ENCODE data around the gene RIMKLB.
A peak's percentile ranks its signal among the peaks of the same experiment; 100 is the strongest.

RIMKLB gene

DNA sequence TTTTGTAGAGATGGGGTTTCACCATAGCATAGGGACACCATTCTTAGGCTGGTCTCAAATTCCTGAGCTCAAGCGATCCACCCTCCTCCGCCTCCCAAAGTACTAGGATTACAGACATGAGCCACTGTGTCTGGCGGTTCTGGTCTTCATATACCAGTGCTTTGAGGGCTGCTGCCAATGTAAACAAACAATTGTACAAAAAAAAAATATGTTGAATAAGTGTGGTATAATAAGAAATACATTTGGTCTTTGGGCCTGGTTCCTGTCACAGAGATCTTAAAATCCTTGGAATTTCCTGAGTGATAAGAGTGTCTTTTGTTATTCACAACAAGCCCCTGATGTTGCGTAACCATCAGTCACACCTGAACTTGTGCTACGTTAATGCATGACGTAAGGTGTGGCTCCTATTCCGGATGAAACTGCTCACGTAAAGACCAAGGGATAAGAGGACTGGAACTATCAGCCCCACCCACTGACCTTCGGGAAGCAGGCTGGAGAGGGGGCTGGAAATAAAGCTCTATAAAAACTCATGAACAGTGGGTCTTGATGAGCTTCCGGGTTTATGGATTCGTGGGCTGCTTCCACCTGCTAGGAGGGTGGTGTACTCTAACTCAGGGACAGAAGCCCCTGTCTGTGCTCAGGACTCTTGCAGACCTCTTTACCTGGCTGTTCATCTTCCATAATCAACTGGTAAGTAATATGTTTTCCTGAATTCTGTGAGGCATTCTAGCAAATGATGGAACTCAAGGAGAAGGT, 16.5 kb upstream of the RIMKLB start:
- TF ChIP-seq, protein P1, sequence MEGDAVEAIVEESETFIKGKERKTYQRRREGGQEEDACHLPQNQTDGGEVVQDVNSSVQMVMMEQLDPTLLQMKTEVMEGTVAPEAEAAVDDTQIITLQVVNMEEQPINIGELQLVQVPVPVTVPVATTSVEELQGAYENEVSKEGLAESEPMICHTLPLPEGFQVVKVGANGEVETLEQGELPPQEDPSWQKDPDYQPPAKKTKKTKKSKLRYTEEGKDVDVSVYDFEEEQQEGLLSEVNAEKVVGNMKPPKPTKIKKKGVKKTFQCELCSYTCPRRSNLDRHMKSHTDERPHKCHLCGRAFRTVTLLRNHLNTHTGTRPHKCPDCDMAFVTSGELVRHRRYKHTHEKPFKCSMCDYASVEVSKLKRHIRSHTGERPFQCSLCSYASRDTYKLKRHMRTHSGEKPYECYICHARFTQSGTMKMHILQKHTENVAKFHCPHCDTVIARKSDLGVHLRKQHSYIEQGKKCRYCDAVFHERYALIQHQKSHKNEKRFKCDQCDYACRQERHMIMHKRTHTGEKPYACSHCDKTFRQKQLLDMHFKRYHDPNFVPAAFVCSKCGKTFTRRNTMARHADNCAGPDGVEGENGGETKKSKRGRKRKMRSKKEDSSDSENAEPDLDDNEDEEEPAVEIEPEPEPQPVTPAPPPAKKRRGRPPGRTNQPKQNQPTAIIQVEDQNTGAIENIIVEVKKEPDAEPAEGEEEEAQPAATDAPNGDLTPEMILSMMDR (IDR thresholded peaks at IDR 0.05; ENCODE audit: low read depth, low read length, missing control alignments) = no peak
- in situ Hi-C loops (cut with HindIII; ENCODE audit: low pct_ligation_motif_present, low sequenced_read_pairs) = no loop called here
- H3K4me3 ChIP-seq (ENCODE audit: low read depth, low read length) = no peak overlapping the region

DNA sequence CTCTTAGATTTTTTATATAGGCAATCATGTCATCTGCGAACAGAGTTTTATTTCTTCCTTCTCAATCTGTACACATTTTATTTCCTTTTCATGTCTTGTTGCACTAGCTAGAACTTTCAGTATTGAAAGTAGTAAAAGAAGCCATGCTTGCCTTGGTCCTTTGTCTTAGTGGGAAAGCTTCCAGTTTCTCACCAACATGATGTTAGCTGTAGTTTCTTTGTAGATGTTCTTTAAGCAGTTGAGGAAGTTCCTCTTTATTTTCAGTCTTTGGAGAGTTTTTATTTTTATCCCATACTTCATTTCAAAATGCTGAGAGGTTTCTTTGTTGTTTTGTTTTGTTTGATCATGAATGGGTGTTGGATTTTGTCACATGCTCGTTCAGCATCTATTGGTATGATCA, 12.7 kb upstream of the RIMKLB start:
- no peak overlapping the region for H3K4me3 ChIP-seq (ENCODE audit: low read depth, low read length)
- TF ChIP-seq, protein P1 (IDR thresholded peaks at IDR 0.05; ENCODE audit: low read depth, low read length, missing control alignments) = no peak
- in situ Hi-C loops (cut with HindIII; ENCODE audit: low pct_ligation_motif_present, low sequenced_read_pairs) = no loop called here

More for the DNA sequence above, 16.5 kb upstream of the RIMKLB start:
- Histone ChIP-seq H3K27ac (no peak overlapping the region), H3K36me3 (replicated peaks) (no peaks in the 10 kb centered on the region), H3K27me3 (replicated peaks) (no peaks in the 10 kb centered on the region)
- DNase-seq = peak; percentile 62

DNA sequence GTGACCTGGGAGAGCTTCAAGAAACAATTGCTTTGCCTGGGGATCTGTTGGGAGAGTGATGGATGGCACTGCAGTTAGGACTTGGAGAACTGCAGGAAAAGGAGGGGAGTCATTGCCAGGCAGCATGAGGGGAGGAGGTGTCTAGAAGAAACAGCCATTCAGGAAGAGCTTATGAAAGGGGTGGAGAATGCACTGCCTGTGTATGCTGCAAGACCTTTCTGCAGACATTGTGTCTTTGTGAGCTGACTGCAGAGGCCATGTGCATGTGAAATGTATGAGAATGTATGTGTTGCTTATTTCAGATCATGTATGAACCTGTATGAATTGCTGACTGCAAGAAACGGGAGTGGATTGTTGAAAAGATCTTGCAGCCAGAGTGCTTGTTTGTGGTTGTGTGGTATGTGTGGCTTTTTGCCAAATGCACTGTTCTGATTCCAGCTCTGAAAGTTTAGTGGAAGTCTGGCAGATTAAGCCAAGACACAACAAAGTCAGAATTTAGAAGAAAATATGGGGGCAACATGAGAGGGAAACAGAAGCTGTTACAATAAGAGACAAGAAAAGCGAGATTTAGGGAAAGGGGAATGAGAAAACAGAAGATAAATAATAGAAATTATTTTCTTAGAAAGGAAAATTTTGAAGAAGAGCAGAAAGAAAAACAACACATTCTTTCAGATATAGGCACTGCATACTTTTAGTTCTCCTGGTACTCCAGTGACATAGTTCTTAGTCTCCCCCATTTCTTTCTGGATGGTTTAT, 9.8 kb upstream of the RIMKLB start:
- no peaks in the 10 kb centered on the region for H3K36me3 ChIP-seq (replicated peaks)
- H3K27me3 ChIP-seq (replicated peaks) = no peaks in the 10 kb centered on the region
- TF ChIP-seq, protein P1 (IDR thresholded peaks at IDR 0.05; ENCODE audit: low read depth, low read length, missing control alignments) = no peak
- peak overlapping the region; percentile 22 for H3K4me3 ChIP-seq (ENCODE audit: low read depth, low read length)
- no peak overlapping the region for H3K27ac ChIP-seq
- in situ Hi-C loops (cut with HindIII; ENCODE audit: low pct_ligation_motif_present, low sequenced_read_pairs) = no loop called here
- peak; percentile 79 for DNase-seq

More for the DNA sequence above, 12.7 kb upstream of the RIMKLB start:
- no peak overlapping the region for H3K27ac ChIP-seq
- DNase-seq = no peak
- no peaks in the 10 kb centered on the region for H3K36me3 ChIP-seq (replicated peaks)
- no peaks in the 10 kb centered on the region for H3K27me3 ChIP-seq (replicated peaks)

DNA sequence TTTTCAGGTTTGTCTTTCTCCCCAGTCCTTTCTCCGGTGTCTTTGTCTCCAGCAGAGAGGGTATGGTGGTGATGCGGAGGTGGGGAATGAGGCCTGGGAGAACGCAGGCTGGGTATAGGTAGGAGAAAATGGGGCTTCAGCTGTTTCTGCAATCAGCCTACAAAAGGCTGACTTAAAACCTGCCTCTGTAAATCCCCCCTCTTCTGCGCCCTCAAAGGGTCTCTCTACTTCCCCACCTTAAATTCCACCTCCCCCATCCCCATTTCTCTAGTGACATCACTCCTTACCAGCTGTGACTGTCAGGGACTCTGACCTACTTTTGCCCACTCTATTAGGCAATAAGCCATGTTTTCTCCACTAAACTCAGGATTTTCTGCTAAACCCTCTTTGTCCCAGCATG, 8.1 kb upstream of the RIMKLB start:
- Histone ChIP-seq H3K27me3 (replicated peaks) (no peaks in the 10 kb centered on the region), H3K27ac (no peak overlapping the region), H3K36me3 (replicated peaks) (no peaks in the 10 kb centered on the region), H3K4me3 (ENCODE audit: low read depth, low read length) (no peak overlapping the region)
- in situ Hi-C loops (cut with HindIII; ENCODE audit: low pct_ligation_motif_present, low sequenced_read_pairs) = no loop called here
- TF ChIP-seq, protein P1 (IDR thresholded peaks at IDR 0.05; ENCODE audit: low read depth, low read length, missing control alignments) = no peak
- DNase-seq = no peak

DNA sequence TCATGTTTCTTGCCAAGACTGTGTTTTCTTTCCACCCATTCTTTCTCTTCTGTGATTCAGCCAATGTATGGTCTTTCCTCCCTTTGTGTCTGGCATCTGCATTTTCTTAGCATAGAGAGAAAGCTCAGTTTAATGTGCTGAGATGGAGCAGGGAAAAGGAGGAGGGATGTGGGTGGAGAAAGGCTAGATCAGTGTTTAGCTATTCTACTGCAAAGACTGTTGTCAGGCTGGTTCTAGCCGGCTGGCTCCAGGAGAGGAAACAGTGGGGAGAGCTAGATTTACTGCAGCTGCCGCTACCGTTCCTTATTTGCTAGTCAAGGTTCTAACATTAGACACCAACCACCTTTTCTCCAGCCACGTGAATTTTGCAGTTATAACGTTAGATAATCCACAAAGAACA, 5.2 kb upstream of the RIMKLB start:
- Histone ChIP-seq H3K27ac (no peak overlapping the region), H3K4me3 (ENCODE audit: low read depth, low read length) (no peak overlapping the region), H3K36me3 (replicated peaks) (no peaks in the 10 kb centered on the region), H3K27me3 (replicated peaks) (no peaks in the 10 kb centered on the region)
- DNase-seq = peak; percentile 29
- TF ChIP-seq, protein P1 (IDR thresholded peaks at IDR 0.05; ENCODE audit: low read depth, low read length, missing control alignments) = no peak
- in situ Hi-C loops (cut with HindIII; ENCODE audit: low pct_ligation_motif_present, low sequenced_read_pairs) = no loop called here

All from brain microvascular endothelial cell (primary cell).